CD4-positive, CD25-positive, alpha-beta regulatory T cell (primary cell): ENCODE data around the gene CDH2. TPM values are rescaled to one million over a fixed set of nuclear protein-coding genes. Genes with fewer than 3 reads are reported as not detected.

Source experiments
- ATAC-seq, 2 donors: fragments of 150-1000 bp; cut with Tn5 transposase; one replicate each; pipeline ENCODE4 v1.10.0; 2021; ENCODE audit warnings: low read depth in 2 of 2, moderate number of reproducible peaks in 2 of 2, moderate library complexity in 1 of 2
- DNase-seq, 3 donors: peaks; one replicate each; pipeline versions ENCODE4 v3.0.0 to v3.0.0-alpha.2; 2012 to 2022; ENCODE audit warnings: mixed read lengths in 1 of 3
- H3K27ac ChIP-seq: one replicate; pipeline ENCODE4 v1.7.0; 2013; ENCODE audit warnings: mild to moderate bottlenecking, low read length; ENCODE audit not compliant: insufficient read depth, poor library complexity, severe bottlenecking
- H3K27me3 ChIP-seq: one replicate; pipeline ENCODE4 v1.7.0; 2013; ENCODE audit warnings: low read length; ENCODE audit not compliant: control insufficient read depth, insufficient read depth
- H3K36me3 ChIP-seq: one replicate; pipeline ENCODE4 v1.7.0; 2013; ENCODE audit warnings: mild to moderate bottlenecking, low read length, moderate library complexity; ENCODE audit not compliant: control insufficient read depth, insufficient read depth
- H3K4me1 ChIP-seq: 2 replicates; pipeline ENCODE4 v1.7.0; 2013; ENCODE audit warnings: mild to moderate bottlenecking, low read length; ENCODE audit not compliant: insufficient read depth, control insufficient read depth, poor library complexity, severe bottlenecking
- H3K4me3 ChIP-seq: one replicate; pipeline ENCODE4 v1.7.0; 2013; ENCODE audit warnings: low read depth, mild to moderate bottlenecking, low read length, moderate library complexity
- H3K9me3 ChIP-seq, 2 experiments: 1 replicate in 1 of 2; 2 replicates in 1 of 2; pipeline ENCODE4 v1.7.0; 2013; ENCODE audit warnings: low read length in 2 of 2, mild to moderate bottlenecking in 1 of 2, moderate library complexity in 1 of 2; ENCODE audit not compliant: control insufficient read depth in 2 of 2
- H3K27ac Mint-ChIP-seq, 3 donors: one replicate each; pipeline ENCODE4 v1.8.0; 2020 to 2022; ENCODE audit warnings: mild to moderate bottlenecking in 3 of 3, mixed read lengths in 3 of 3, moderate library complexity in 2 of 3
- H3K27me3 Mint-ChIP-seq: one replicate; pipeline ENCODE4 v1.8.0; 2022; ENCODE audit warnings: mild to moderate bottlenecking, mixed read lengths
- H3K36me3 Mint-ChIP-seq: one replicate; pipeline ENCODE4 v1.8.0; 2020; ENCODE audit warnings: mixed read lengths
- H3K4me1 Mint-ChIP-seq, 4 donors: one replicate each; pipeline ENCODE4 v1.8.0; 2020 to 2022; ENCODE audit warnings: mixed read lengths in 4 of 4, mild to moderate bottlenecking in 1 of 4
- H3K4me3 Mint-ChIP-seq, 4 donors: one replicate each; pipeline ENCODE4 v1.8.0; 2020 to 2022; ENCODE audit warnings: mild to moderate bottlenecking in 4 of 4, mixed read lengths in 4 of 4, moderate library complexity in 3 of 4
- H3K9me3 Mint-ChIP-seq, 7 donors: one replicate each; pipeline ENCODE4 v1.8.0; 2020 to 2022; ENCODE audit warnings: mixed read lengths in 7 of 7, mild to moderate bottlenecking in 3 of 7, moderate library complexity in 2 of 7
- polyA plus RNA-seq, 4 donors: library from polyadenylated mRNA; unstranded; fragments of 300-500 nt; fragmentation: Illumina TruSeq; gene quantifications; one replicate each; pipeline ENCODE4 v1.2.3, GENCODE V29; 2021
- total RNA-seq: library from RNA; stranded (reverse); gene quantifications from one replicate; pipeline ENCODE4 v1.2.3, GENCODE V29; 2022

Gene CDH2
- total and polyA plus RNA-seq, 5 donors from 2014 or later: not detected

- H3K27ac ChIP-seq: no peak overlapping the region
- Mint-ChIP-seq H3K27ac (no peak overlapping the region), H3K4me3 (no peak overlapping the region), H3K9me3 (peaks cover 0 to 20% (median 3%) of the 10 kb centered on the region in 7 donors), H3K27me3 (no peaks in the 10 kb centered on the region), H3K36me3 (no peaks in the 10 kb centered on the region), H3K4me1 (no peaks in the 10 kb centered on the region)
- no peaks in the 10 kb centered on the region for H3K9me3 ChIP-seq
- no peaks in the 10 kb centered on the region for H3K27me3 ChIP-seq
- ATAC-seq (no peak), DNase-seq (no peak)
- H3K4me3 ChIP-seq: no peak overlapping the region
- H3K4me1 ChIP-seq: no peaks in the 10 kb centered on the region
- no peaks in the 10 kb centered on the region for H3K36me3 ChIP-seq
Measured at GRCh38 chr18:28164771-28165483, 12.0 kb downstream of the CDH2 start.

DNA sequence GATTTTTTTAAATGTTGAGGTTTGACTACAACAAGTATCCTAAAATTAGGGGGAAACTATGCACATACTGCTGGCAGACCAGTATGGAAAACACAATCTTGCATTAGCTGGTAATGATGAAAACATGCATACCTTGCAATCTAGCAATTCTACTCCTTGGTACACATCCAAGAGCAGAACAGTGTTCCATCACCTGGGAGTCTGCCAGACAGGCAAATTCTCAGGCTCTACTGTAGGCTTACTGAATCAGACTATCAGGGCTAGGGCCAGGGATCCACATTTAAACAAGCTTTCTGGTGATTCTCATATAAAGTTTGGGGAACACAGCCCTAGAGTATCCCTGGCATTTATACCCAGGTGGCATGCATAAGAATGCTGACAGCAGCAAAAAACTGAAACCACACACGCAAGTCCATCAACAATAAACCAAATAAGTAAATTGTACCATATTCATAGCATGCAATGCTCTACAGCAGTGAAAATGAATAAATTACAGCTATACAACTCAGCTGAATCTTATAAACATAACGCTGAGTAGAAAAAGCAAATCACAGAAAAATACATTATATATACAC is 13.6 kb downstream of the CDH2 start:
- no peak overlapping the region for H3K4me3 Mint-ChIP-seq
- H3K9me3 ChIP-seq: no peaks in the 10 kb centered on the region
- H3K4me3 ChIP-seq: no peak overlapping the region
- H3K27me3 ChIP-seq: no peaks in the 10 kb centered on the region
- H3K4me1 Mint-ChIP-seq: no peaks in the 10 kb centered on the region
- no peak overlapping the region for H3K27ac Mint-ChIP-seq
- no peak overlapping the region for H3K27ac ChIP-seq
- H3K36me3 ChIP-seq: no peaks in the 10 kb centered on the region
- H3K36me3 Mint-ChIP-seq: no peaks in the 10 kb centered on the region
- no peak for DNase-seq
- no peaks in the 10 kb centered on the region for H3K27me3 Mint-ChIP-seq
- no peaks in the 10 kb centered on the region for H3K4me1 ChIP-seq
- ATAC-seq: no peak
- H3K9me3 Mint-ChIP-seq: peaks cover 0 to 17% (median 6%) of the 10 kb centered on the region in 7 donors

DNA sequence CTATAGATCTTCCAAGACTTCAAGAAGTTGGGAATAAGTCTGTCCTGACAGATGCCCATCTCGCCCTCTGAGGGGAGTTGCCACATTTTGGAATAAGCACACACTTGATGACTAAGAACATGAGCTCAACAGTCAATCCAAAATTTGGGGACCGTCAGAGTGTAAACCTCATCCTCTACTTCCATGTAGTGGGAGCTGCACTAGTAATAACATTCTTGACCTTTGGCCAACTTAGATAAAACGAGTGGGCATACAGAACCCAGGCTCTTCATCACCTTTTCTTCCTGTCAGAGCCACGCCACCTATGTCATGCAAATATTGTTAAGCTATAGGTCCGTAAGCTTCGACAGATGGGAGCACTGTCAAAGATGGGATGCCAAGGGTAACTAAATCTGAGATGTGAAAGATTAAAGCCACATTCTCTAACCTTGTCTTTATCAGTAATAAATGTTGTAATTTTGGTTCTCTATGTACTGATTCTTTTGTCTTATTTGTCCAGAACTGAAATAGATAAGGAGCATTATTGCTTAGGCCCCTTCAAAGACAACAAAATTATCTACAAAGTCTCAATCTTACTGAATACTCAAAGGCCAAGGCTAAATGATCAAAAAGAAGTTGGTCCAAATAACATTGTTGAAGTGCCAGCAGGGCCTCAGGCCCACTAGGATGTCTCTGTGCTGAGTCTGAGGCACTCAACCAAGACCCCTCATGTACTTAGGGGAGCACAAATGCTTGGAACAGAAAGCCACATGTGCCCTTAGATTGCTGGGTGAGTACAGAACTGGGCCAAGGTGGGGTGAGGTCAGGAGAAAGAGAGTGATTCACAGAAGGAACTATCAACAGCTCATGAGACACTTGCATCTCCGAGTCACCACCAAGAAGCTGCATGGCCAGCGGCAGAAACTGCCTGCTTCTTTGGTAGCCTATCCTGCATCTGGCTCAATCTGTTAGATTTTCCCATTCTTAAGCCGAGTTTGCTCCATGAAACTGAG is 15.0 kb downstream of the CDH2 start:
- H3K4me1 ChIP-seq: no peaks in the 10 kb centered on the region
- H3K36me3 ChIP-seq: no peaks in the 10 kb centered on the region
- DNase-seq (no peak), ATAC-seq (no peak)
- Mint-ChIP-seq H3K4me1 (no peaks in the 10 kb centered on the region), H3K4me3 (no peak overlapping the region), H3K36me3 (no peaks in the 10 kb centered on the region), H3K9me3 (peaks cover 0 to 17% (median 6%) of the 10 kb centered on the region in 7 donors), H3K27me3 (no peaks in the 10 kb centered on the region), H3K27ac (no peak overlapping the region)
- no peaks in the 10 kb centered on the region for H3K9me3 ChIP-seq
- H3K27me3 ChIP-seq: no peaks in the 10 kb centered on the region
- no peak overlapping the region for H3K27ac ChIP-seq
- H3K4me3 ChIP-seq: no peak overlapping the region

DNA sequence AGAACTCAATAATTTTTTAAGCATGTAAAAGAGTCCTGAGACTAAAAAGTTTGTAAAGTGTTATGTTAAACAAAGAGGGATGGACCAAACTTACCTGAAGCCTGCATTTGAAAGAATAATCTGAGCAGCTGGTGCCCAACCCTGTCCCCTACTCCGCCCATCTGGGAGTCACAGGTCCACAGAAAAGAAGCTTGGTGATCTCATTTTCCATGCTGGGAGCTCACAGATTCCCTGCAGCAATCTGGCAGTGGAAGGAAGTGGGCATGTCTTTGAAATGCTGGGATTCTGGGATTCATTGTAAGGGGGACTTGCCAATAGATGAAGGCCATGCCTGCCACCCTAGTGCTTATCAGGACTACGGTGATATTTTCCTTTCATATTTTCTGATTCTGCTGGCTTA is 17.9 kb downstream of the CDH2 start:
- ATAC-seq (no peak), DNase-seq (no peak)
- H3K4me1 ChIP-seq: no peaks in the 10 kb centered on the region
- H3K27ac ChIP-seq: no peak overlapping the region
- no peaks in the 10 kb centered on the region for H3K36me3 ChIP-seq
- no peak overlapping the region for H3K4me3 ChIP-seq
- Mint-ChIP-seq H3K4me1 (no peaks in the 10 kb centered on the region), H3K9me3 (peaks cover 0 to 18% (median 6%) of the 10 kb centered on the region in 7 donors), H3K4me3 (no peak overlapping the region), H3K36me3 (no peaks in the 10 kb centered on the region), H3K27ac (no peak overlapping the region), H3K27me3 (no peaks in the 10 kb centered on the region)
- H3K9me3 ChIP-seq: no peaks in the 10 kb centered on the region
- no peaks in the 10 kb centered on the region for H3K27me3 ChIP-seq

- Histone ChIP-seq H3K36me3 (no peaks in the 10 kb centered on the region), H3K9me3 (no peaks in the 10 kb centered on the region), H3K27me3 (no peaks in the 10 kb centered on the region), H3K4me1 (no peaks in the 10 kb centered on the region), H3K27ac (no peak overlapping the region), H3K4me3 (no peak overlapping the region)
- no peaks in the 10 kb centered on the region for H3K4me1 Mint-ChIP-seq
- no peaks in the 10 kb centered on the region for H3K27me3 Mint-ChIP-seq
- H3K27ac Mint-ChIP-seq: no peak overlapping the region
- no peaks in the 10 kb centered on the region for H3K36me3 Mint-ChIP-seq
- H3K4me3 Mint-ChIP-seq: no peak overlapping the region
- ATAC-seq (no peak), DNase-seq (no peak)
- H3K9me3 Mint-ChIP-seq: peaks cover 0 to 18% (median 6%) of the 10 kb centered on the region in 7 donors
Measured at GRCh38 chr18:28158083-28158581, 18.8 kb downstream of the CDH2 start.

DNA sequence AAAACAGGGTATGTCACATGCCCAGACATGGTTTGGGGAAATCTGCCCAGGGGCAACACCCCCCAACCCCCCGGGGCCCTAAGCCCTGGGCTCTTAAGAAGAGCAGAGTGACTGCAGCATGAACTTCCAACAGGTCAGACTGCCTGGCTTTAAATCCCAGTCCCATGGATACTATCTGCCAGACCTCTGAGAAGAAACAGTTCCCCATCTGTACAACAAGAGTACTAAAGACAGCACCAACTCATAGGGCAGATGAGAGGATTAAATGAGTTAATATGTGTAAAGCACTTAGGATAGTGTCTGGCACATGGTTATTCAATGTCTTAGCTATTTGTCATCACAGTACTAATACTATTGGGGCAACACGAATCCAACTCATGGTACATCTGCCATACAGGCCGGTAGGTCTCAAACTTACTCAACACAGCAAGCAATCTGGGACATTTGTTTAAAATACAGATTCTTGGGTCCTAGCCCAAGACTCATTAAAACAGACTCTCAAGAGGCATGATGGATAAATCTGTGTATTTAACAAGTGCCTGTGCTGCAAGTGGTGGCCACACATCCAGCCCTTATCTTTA is 23.4 kb downstream of the CDH2 start:
- H3K27ac Mint-ChIP-seq: no peak overlapping the region
- DNase-seq: no peak
- H3K9me3 ChIP-seq: peaks cover 0 to 2% of the 10 kb centered on the region in 2 experiments
- H3K27me3 ChIP-seq: no peaks in the 10 kb centered on the region
- H3K27ac ChIP-seq: no peak overlapping the region
- H3K36me3 ChIP-seq: no peaks in the 10 kb centered on the region
- H3K27me3 Mint-ChIP-seq: no peaks in the 10 kb centered on the region
- H3K4me3 ChIP-seq: no peak overlapping the region
- H3K4me3 Mint-ChIP-seq: no peak overlapping the region
- peaks cover 0 to 17% (median 5%) of the 10 kb centered on the region in 7 donors for H3K9me3 Mint-ChIP-seq
- H3K4me1 Mint-ChIP-seq: no peaks in the 10 kb centered on the region
- no peaks in the 10 kb centered on the region for H3K36me3 Mint-ChIP-seq
- ATAC-seq: no peak
- H3K4me1 ChIP-seq: no peaks in the 10 kb centered on the region

- Mint-ChIP-seq H3K36me3 (no peaks in the 10 kb centered on the region), H3K4me3 (no peak overlapping the region), H3K4me1 (no peaks in the 10 kb centered on the region), H3K9me3 (peaks cover 0 to 16% (median 5%) of the 10 kb centered on the region in 7 donors), H3K27ac (no peak overlapping the region), H3K27me3 (no peaks in the 10 kb centered on the region)
- Histone ChIP-seq H3K4me3 (no peak overlapping the region), H3K27ac (no peak overlapping the region), H3K9me3 (peaks cover 0 to 2% of the 10 kb centered on the region in 2 experiments), H3K36me3 (no peaks in the 10 kb centered on the region), H3K4me1 (no peaks in the 10 kb centered on the region), H3K27me3 (no peaks in the 10 kb centered on the region)
- no peak for DNase-seq
- no peak for ATAC-seq
Measured at GRCh38 chr18:28152754-28153153, 24.2 kb downstream of the CDH2 start.
